K562 (cell line): ENCODE measurements around the gene DBNDD2. TPM values are rescaled to one million over a fixed set of nuclear protein-coding genes. Genes with fewer than 3 reads are reported as not detected.
A peak's percentile ranks its signal among the peaks of the same experiment; 100 is the strongest.

Experiments used
- BCLAF1 ChIP-seq, 2 experiments: fragments of 450-650 bp in 1 of 2; IDR thresholded peaks; 2 replicates each; pipeline ENCODE4 v1.6.1; 2011 to 2017; ENCODE audit warnings: low read depth in 2 of 2, antibody characterized with exemption in 1 of 2, borderline replicate concordance in 1 of 2, low read length in 1 of 2, mild to moderate bottlenecking in 1 of 2, mixed read lengths in 1 of 2; ENCODE audit not compliant: control insufficient read depth in 1 of 2
- BRCA1 ChIP-seq, 2 experiments: fragments of 450-650 bp in 1 of 2; sonication (generic) in 1 of 2; formaldehyde crosslinking in 1 of 2; IDR thresholded peaks; 2 replicates each; pipeline versions ENCODE4 v1.5.0 to v1.6.1; 2017 to 2020; ENCODE audit warnings: mild to moderate bottlenecking in 1 of 2, missing genetic modification reagents in 1 of 2
- E2F1 ChIP-seq: sonication (generic); formaldehyde crosslinking; IDR thresholded peaks from 2 replicates; pipeline ENCODE4 v1.8.1; 2023; ENCODE audit warnings: mild to moderate bottlenecking, missing genetic modification reagents, moderate library complexity
- E2F8 ChIP-seq: fragments of 450-650 bp; IDR thresholded peaks from 2 replicates; pipeline ENCODE4 v1.7.1; 2018; ENCODE audit warnings: mild to moderate bottlenecking, low read depth; ENCODE audit not compliant: partially characterized antibody
- EGR1 ChIP-seq: fragments of 450-650 bp; conservative IDR thresholded peaks from 2 replicates; pipeline ENCODE4 v1.6.1; 2017; ENCODE audit warnings: mild to moderate bottlenecking
- ESRRA ChIP-seq: fragments of 450-650 bp; IDR thresholded peaks from 2 replicates; pipeline ENCODE4 v1.6.1; 2014; ENCODE audit warnings: low read depth, mild to moderate bottlenecking, moderate library complexity, borderline replicate concordance
- JUND ChIP-seq, 2 experiments: IDR thresholded peaks; 2 replicates in 1 of 2; 3 replicates in 1 of 2; pipeline ENCODE4 v1.6.1; 2011; ENCODE audit warnings: borderline replicate concordance in 2 of 2, low read depth in 2 of 2, low read length in 2 of 2, improper control_type of control experiment in 1 of 2, missing biosample characterization in 1 of 2, missing genetic modification characterization in 1 of 2, missing genetic modification reagents in 1 of 2
- KLF1 ChIP-seq: fragments of 450-650 bp; IDR thresholded peaks from 2 replicates; pipeline ENCODE4 v1.6.1; 2016; ENCODE audit warnings: missing genetic modification characterization, missing compliant biosample characterization
- PHF21A ChIP-seq: fragments of 450-650 bp; IDR thresholded peaks from 2 replicates; pipeline ENCODE4 v1.6.1; 2017; ENCODE audit warnings: low read depth, borderline replicate concordance
- PKNOX1 ChIP-seq: fragments of 450-650 bp; IDR thresholded peaks from 2 replicates; pipeline ENCODE4 v1.6.1; 2016
- ZBTB43 ChIP-seq: sonication (generic); formaldehyde crosslinking; IDR thresholded peaks from 2 replicates; pipeline ENCODE4 v1.8.0; 2023; ENCODE audit warnings: mild to moderate bottlenecking, missing genetic modification reagents
- polyA plus RNA-seq, 8 experiments: library from polyadenylated mRNA; depleted of rRNA in 4 of 8; stranded (reverse) in 5 of 8; unstranded in 3 of 8; fragments of >200 nt; fragmentation: Nextera tagmentation in 2 of 8; fragmentation: Illumina TruSeq in 1 of 8; extraction: Ambion mirVana in 2 of 8; extraction: Trizol in 1 of 8; gene quantifications; 2 replicates each; pipeline versions ENCODE4 v1.2.1 to v1.2.3, GENCODE V29; 2011 to 2014; ENCODE audit warnings: inconsistent platforms in 1 of 8, missing spikeins in 1 of 8
- total RNA-seq, 7 experiments: library from RNA; depleted of rRNA in 6 of 7; stranded (reverse); fragments of >200 nt in 6 of 7; fragmentation: Illumina TruSeq in 2 of 7; extraction: Trizol in 2 of 7; gene quantifications; 2 replicates each; pipeline versions ENCODE4 v1.2.1 to v1.2.3, GENCODE V29; 2011 to 2021; ENCODE audit warnings: low replicate concordance in 1 of 7

The DBNDD2 gene
- total and polyA plus RNA-seq, 9 of the 15 experiments (the other 6 are each of a cell fraction or from before 2014, with no cell fraction given) = 12.8 to 64.0 (median 35.8) TPM

- TF ChIP-seq PHF21A (0 out of 2 replicates have a peak, but pooled peaks have one; percentile 49), JUND (IDR thresholded peaks at IDR 0.05; ENCODE audit: borderline replicate concordance, low read depth, low read length) (0 out of 2 replicates have a peak, but pooled peaks have one; percentile 2), JUND (tag; IDR thresholded peaks at IDR 0.05; ENCODE audit: borderline replicate concordance, low read depth, low read length) (no peak; the same call in 2 of the 3 replicates), PKNOX1 (peak; percentile 7; the same call in 1 of the 2 replicates), KLF1 (tag) (0 out of 2 replicates have a peak, but pooled peaks have one; percentile 43), BRCA1 (IDR thresholded peaks at IDR 0.05) (no peak), BRCA1 (CRISPR knock-in tag; IDR thresholded peaks at IDR 0.05) (no peak), BCLAF1 (IDR thresholded peaks at IDR 0.05; ENCODE audit: borderline replicate concordance in 1 of 2, control insufficient read depth in 1 of 2, low read depth in 2 of 2, low read length in 1 of 2) (no peak), EGR1 (peak; percentile 48; the same call in 1 of the 2 replicates), ZBTB43 (CRISPR knock-in tag) (0 out of 2 replicates have a peak, but pooled peaks have one; percentile 44), ESRRA (peak; percentile 50; the same call in 1 of the 2 replicates), E2F1 (CRISPR knock-in tag) (peak; percentile 23; the same call in 1 of the 2 replicates), E2F8 (no peak)
Measured at GRCh38 chr20:45436732-45437485, 28.8 kb downstream of the DBNDD2 start (continued).
